Activated CD8-positive, alpha-beta memory T cell treated with anti-CD3 and anti-CD28 coated beads for 24 hours (primary cell): ENCODE results near the gene SPATA3.

Source experiments
- DNase-seq: peaks from one replicate; pipeline ENCODE4 v3.0.0-alpha.2; 2020

SPATA3 gene

GRCh38 chr2:230968921-230969658 lies 26.8 kb upstream of the SPATA3 start:
- peak; percentile 55 for DNase-seq

- DNase-seq, result peak; percentile 28
These were observed 26.3 kb upstream of the SPATA3 start for GRCh38 chr2:230969659-230970015.

- DNase-seq, result peak; percentile 53
These were observed 23.9 kb upstream of the SPATA3 start for GRCh38 chr2:230972046-230972445.

DNA sequence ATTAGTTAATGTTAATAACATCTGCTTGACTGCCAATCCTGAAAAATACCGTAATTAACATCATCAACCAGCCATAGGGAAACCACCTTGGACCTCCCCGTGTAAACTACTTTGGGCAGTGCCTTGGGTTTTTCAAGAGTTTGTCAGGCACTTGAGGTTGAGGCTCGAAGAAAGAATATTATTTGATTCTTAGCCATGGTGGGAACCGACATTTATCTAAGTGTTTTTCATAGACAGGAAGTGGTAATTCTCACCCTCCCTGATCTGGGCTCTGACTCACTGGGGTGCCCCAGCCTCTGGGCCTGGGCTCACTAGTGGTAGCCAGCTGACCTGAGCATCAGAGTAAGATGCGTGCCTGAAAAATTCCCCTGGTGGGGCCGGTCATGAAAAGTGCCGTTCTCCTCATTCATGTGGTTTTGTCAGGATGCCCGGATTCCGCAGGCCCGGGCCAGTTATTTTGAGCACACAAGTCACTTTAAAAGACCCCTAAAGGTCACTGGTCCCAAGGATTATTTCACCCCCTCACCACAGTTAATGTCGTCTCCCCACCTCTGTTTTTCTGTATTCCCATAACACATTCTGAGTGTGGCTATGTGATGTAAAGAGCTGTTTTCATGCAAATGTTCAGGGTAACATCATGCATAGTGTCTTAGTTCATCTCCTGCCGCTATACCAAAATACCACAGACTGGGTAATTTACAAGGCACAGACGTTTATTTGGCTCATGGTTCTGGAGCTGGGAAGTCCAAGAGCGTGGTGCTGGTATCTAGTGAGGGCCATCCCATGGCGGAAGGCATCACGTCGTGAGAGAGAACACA lies 21.6 kb upstream of the SPATA3 start:
- DNase-seq, result peak; percentile 90

DNA sequence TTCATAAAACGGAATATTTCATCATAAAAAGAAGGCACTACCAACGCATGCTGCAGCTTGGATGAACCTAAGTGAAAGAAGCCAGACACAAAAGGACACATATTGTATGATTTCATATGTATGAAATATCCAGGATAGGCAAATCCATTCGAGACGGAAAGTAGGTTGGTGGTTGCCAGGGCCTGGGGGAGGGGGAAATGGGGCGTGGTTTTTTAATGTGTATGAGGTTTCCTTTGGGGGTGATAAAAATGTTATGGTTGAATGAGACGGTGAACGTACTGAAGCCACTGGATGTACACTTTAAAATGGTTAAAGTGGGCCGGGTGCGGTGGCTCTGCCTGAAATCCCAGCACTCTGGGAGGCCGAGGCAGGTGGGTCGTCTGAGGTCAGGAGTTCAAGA lies 20.0 kb upstream of the SPATA3 start:
- peak; percentile 53 for DNase-seq

DNA sequence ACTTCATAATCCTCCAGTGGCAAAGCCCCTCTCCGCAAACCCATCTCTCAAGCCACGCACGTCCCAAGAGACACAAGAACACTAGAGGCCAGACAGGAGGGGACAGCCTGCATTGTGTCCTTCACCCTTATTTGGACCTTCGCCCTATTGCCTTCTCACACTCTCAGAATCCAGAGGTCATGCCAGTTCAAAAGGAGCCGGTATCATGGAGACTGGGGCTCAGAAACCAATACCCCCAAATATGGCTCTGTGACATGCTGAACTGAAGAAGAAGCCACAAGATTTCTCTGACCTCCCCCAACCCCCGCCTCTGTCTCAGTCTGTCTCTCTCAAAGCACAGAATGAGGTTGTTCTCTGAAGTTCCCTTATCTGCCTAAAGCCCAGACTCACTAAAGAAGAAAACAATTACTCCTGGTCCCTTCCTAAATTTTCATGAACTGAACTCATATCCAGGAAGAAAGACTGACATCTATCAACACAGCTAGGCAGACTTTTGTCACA lies 19.2 kb upstream of the SPATA3 start:
- DNase-seq, result peak; percentile 60

DNA sequence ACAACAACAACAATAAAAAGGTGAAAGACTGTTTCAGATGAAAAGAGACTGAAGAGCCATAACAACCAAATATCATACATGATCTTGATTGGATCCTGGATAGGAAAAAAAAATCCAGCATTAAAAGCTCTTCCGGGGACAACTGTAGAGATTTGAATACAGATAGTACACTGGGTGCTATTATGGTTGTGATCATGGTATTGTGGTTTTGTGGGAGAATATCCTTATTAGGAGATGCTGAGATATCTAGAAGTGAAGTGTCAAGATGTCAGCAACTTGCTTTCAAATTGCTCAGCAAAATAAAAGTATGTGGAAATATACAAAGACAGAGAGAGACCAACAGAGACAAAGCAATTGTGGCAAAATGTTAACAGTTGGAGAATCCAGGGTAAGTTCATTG lies 15.5 kb upstream of the SPATA3 start:
- no peak for DNase-seq

DNA sequence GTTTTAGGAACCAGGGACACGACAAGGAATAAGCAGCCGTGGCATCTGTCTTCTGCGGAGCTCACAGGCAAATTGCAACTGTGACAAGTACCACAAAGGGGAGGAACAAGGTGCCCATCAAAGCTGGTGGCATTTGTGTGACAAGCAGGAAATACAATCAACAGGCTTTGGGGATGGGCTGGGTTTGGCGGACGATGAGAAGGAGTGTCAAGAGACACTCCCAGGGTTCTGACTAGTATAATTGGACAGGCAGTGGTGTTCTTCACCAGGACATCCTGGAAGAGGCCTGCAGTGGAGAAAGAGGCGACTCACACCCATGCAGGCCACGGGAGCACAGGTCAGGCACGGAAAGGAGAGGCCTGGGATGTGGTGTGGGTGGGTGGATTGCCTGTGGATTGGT lies 14.2 kb upstream of the SPATA3 start:
- peak; percentile 65 for DNase-seq

- DNase-seq, result no peak
These were observed 13.8 kb upstream of the SPATA3 start for GRCh38 chr2:230982126-230982525.

DNA sequence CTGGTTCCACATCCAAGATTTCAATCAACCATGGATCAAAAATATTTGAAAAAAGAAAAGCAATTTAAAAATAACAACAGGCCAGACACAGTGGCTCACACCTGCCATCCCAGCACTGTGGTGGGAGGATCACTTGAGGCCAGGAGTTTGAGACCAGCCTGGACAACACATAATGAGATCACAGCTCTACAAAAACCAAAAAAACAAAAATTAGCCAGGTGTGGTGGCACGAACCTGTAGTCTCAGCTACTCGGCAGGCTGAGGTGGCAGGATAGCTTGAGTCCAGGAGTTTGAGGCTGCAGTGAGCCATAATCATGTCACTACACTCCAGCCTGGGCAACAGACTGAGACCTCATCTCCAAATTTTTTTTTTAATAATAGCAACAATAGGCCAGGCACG lies 13.4 kb upstream of the SPATA3 start:
- no peak for DNase-seq

DNA sequence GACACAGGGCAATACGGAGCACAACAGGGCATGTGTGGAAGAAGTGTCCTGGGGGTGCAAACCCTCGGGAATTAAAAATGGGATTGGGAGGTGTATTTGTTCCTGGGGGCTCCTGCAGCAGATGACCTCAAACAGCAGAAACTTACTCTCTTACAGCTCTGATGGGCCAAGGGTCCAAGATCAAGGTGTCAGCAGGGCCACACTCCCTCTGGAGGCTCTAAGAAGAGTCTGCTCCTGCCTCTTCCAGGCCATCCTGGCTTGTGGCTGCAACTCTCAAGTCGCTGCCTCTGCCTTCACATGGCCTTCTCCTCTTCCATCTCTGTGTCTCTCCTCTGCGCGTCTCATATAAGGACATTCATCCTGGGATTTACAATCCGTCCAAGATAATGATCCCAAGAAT lies 12.4 kb upstream of the SPATA3 start:
- no peak for DNase-seq

DNA sequence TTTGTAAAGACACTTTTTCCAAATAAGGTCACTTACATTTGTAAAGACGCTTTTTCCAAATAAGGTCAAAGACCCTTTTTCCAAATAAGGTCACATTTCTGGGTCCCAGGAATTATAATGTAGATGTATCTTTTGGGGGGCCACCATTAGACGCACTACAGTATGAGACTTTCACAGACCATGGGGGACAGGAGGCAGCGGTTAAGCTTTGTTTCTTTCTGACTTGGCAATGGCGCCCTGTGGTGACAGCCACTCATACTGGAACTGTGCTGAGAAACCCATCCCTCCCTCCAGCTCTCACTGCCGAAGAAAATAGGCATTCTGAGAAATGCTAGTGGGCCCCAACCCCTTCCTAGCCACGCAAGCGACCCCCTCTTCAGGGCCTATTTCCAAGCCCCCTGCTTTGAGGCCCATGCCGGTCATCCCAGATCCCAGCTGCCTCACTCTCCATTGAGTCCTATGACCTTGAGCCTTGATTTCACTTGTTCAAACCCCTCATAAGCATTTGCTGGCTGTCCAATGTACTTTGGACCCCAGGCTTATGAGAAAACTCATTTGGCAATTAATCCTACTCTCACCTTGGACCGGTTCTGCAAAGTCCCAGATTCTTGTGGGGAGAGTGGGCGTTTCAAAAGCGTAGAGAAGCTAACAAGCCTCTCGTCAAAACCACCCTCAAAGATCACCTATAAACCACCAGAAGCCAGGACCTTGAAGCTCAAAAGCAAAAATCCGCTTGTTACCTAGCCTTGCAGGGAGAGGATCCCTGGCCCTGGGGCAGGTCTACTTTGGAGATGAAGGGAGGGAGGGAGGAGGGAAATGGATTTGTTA lies 11.3 kb upstream of the SPATA3 start:
- DNase-seq, result peak; percentile 82

- no peak for DNase-seq
These were observed 10.2 kb upstream of the SPATA3 start for GRCh38 chr2:230985519-230986231.

- no peak for DNase-seq
These were observed 9.3 kb upstream of the SPATA3 start for GRCh38 chr2:230986520-230987136.

DNA sequence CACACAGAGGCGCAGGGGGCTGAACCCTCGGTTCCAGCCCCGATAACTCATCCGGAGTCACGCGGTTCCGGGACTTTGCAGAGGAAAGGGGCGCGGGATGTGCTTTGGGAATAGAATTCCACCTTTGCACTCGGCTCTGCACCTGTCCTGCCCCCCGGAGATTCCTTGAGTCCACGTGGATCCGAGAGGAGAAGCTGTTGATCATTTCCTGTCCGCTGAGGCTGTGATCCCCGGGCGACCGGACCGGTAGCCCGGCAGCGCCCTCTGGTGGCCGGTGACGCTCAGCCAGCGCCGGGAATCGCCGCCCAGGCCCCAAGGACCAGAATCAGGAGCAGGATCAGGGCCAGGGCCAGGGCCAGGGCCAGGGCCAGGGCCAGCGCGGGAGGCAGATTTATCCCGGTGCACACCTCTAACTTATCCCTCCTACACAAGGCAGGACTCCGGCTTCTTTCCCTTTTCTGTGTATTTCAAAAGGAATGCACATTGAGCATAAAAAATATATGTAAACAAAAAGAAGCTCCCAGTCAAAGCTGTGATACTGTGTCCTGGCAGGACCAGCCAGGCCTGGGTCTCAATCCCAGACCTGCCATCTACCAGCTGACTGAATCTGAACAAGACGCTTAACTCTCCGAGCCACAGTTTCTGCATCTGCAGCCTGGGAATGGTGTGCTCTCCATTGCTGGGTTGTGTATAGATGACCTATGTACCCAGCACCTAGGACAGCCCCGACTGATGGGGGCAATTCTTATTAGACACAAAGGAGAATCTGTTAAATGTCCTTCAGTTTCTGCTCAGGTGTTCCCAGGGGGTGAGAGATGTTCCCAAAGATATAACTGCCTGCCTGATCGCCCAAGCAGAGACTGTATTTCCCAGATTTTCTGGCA lies 8.5 kb upstream of the SPATA3 start:
- peak; percentile 97 for DNase-seq

DNA sequence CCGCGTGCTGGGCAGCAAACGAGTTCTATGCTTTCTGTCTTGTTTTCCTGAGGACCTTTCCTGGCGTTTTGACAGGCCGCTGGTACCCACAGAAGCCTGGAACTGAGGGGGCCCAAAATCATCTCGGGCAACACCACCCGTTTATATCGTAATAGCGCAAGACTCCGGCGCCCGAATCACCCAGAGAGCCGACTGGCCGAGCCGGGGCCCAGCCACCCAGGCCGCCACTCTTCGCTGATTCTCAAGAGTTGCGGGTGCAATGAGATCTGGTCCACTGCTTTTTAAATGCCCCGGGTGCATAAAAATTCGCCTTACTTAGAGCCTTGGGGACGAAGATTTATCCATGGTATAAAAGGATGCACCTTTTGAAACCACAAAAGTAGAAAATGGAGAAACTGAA lies 6.2 kb upstream of the SPATA3 start:
- no peak for DNase-seq

DNA sequence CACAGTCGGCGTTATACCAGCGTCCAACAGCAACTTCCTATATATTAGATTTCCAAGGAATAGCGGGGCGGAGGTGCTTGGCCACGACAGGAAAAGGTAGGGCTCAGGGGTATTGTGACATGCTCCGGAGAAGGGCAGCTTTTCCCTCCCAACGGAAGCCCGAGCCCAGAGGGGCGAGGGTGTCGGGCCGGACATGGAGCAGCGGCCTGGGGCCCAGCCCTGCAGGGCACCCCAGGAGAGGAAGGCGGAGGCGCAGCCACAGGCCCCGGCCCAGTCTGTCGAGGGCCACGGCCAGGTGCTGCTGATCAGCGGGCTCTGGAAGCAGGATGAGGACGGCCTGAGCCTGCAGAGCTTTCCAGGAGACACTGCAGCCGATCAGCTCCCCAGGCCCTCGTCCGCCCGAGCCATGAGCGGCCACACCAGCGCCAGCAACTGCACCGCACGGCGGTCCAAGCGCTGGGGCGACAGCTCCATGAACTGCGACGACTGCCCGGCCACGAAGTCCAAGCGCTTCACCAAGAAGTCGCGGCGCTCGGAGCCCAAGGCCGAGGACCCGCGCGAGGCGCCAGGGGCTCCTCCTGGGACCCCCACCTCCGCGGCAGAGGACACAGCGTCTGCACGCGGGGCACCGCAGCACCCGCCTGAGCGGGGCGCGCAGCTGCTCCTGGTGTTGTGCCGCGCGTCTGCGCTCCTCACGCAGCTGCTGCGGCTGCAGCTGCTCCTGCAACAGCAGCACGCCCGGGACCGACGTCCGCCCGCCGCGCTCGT lies 5.6 kb upstream of the SPATA3 start:
- DNase-seq, result no peak

DNA sequence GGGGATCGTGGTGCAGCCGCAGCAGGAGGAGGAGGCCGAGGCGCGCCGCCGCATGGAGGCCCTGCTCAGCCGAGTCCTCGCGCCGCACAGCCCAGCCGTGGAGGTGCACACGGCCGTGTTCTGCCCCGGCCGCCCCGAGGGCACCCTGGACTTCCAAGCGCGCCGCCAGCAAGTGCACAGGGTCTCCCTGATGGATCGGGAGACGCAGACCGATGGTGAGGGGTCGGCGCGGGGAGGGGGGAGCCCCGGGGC lies 5.1 kb upstream of the SPATA3 start:
- DNase-seq, result no peak

DNA sequence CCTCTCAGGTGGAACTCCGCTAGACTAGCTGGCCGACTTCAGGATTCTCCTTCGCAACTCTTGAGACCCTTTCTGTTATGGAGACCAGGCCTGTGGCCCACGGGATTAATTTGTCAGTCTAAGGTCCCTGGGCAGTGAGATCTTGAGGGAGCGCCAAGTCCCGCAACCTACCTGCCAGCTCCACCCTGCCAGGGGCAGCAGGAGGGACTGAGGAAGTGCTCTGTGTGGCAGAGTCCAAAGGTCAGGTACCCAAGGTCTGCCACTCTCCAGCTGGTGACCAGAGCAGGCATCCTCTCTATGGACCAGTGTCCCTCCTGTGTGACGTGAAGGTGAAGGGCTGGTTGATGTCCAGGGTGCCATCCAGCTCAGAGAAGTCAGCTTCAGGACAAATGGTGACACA lies 4.3 kb upstream of the SPATA3 start:
- no peak for DNase-seq

DNA sequence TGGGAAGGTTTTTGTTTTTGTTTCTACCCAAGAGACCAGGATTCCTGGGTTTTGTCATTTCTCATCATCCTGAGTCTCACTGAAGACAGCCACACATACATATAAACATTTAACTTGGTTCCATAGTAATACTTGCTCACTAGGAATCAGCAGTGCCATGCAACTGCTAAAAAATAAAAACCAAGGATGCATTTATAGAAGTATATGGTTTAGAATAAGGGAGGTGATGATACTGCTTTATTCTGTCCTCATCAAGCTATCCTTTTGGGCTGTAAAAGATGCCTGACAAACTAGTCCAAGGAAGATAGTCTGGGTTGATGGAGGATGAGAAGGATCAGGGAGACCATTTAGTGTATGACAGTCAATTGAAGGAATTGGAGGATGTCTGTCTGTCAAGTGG lies 740 bp downstream of the SPATA3 start:
- DNase-seq, result no peak

DNA sequence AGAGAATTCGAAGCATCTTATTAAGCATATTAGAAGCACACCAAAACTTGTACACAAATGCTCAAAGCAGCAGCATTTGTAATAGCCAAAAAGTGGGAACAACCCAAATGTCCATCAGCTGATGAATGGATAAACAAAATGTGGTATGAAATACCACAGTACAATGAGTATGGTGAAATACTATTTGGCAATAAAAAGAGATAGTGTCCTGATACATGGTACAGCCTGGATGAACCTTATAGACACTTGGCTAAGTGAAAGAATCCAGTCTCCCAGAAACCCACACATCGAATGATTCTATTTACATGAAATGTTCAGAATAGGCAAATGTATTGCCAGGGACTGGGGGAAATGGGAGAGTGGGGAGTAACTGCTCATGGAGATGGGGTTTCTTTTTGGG lies 3.0 kb downstream of the SPATA3 start:
- no peak for DNase-seq
